Measurements from ENCODE around the gene MAP2.
A peak's percentile ranks its signal among the peaks of the same experiment; 100 is the strongest.
"Not testable (repeated sequence)": the region's sequence is repeated elsewhere in the genome, so short reads cannot be mapped to it uniquely, and the experiment has no call there.

Gene MAP2

GRCh38 chr2:209473930-209474419 is 50.1 kb downstream of the MAP2 start:
- DNase-seq (ENCODE audit: low read depth), result peak; percentile 93

GRCh38 chr2:209474960-209475359 is 51.1 kb downstream of the MAP2 start:
- no peak for DNase-seq (ENCODE audit: low read depth)

GRCh38 chr2:209476367-209477208 is 52.7 kb downstream of the MAP2 start:
- peak; percentile 86 for DNase-seq (ENCODE audit: low read depth)

GRCh38 chr2:209492296-209492695 is 68.4 kb downstream of the MAP2 start:
- DNase-seq (ENCODE audit: low read depth), result not testable (repeated sequence)

GRCh38 chr2:209495068-209495620 is 71.3 kb downstream of the MAP2 start:
- DNase-seq (ENCODE audit: low read depth), result not testable (repeated sequence)

GRCh38 chr2:209495855-209496585 is 72.2 kb downstream of the MAP2 start:
- DNase-seq (ENCODE audit: low read depth), result peak; percentile 87

- peak; percentile 36 for DNase-seq (ENCODE audit: low read depth)
Observed at GRCh38 chr2:209496586-209496982, 72.7 kb downstream of the MAP2 start.

- DNase-seq (ENCODE audit: low read depth), result no peak
Observed at GRCh38 chr2:209498614-209499013, 74.8 kb downstream of the MAP2 start.

GRCh38 chr2:209499069-209499468 is 75.2 kb downstream of the MAP2 start:
- no peak for DNase-seq (ENCODE audit: low read depth)

- DNase-seq (ENCODE audit: low read depth), result no peak
Observed at GRCh38 chr2:209501579-209501978, 77.7 kb downstream of the MAP2 start.

- no peak for DNase-seq (ENCODE audit: low read depth)
Observed at GRCh38 chr2:209505410-209505809, 81.6 kb downstream of the MAP2 start.

- DNase-seq (ENCODE audit: low read depth), result no peak
Observed at GRCh38 chr2:209508255-209508654, 84.4 kb downstream of the MAP2 start.

- DNase-seq (ENCODE audit: low read depth), result no peak
Observed at GRCh38 chr2:209511637-209512036, 87.8 kb downstream of the MAP2 start.

GRCh38 chr2:209512971-209513370 is 89.1 kb downstream of the MAP2 start:
- no peak for DNase-seq (ENCODE audit: low read depth)

GRCh38 chr2:209517436-209517835 is 93.6 kb downstream of the MAP2 start:
- no peak for DNase-seq (ENCODE audit: low read depth)

GRCh38 chr2:209519271-209519670 is 95.4 kb downstream of the MAP2 start:
- DNase-seq (ENCODE audit: low read depth), result no peak

- no peak for DNase-seq (ENCODE audit: low read depth)
Observed at GRCh38 chr2:209519906-209520305, 96.1 kb downstream of the MAP2 start.

- DNase-seq (ENCODE audit: low read depth), result no peak
Observed at GRCh38 chr2:209523041-209523740, 99.3 kb downstream of the MAP2 start.

- DNase-seq (ENCODE audit: low read depth), result no peak
Observed at GRCh38 chr2:209523867-209524266, 100.0 kb downstream of the MAP2 start.

GRCh38 chr2:209525331-209525730 is 101.5 kb downstream of the MAP2 start:
- DNase-seq (ENCODE audit: low read depth), result no peak

GRCh38 chr2:209525834-209526281 is 102.0 kb downstream of the MAP2 start:
- DNase-seq (ENCODE audit: low read depth), result peak; percentile 46

- DNase-seq (ENCODE audit: low read depth), result no peak
Observed at GRCh38 chr2:209526561-209526960, 102.7 kb downstream of the MAP2 start.
